HTR-8/SVneo (cell line): ENCODE data around the gene UBA1.

Source experiments
- DNase-seq: peaks from one replicate; pipeline ENCODE4 v3.0.0; 2011; ENCODE audit warnings: low spot score, mixed read lengths; ENCODE audit not compliant: insufficient read length
- FAIRE-seq: peaks from 2 replicates; lab custom pipeline; 2011; peaks lifted over from hg19 to GRCh38; lab: Jason Lieb, UNC

Gene UBA1

GRCh38 chrX:47193475-47194193 is at the start of gene UBA1:
Gene UBA1 (plus strand): TSS chrX:47193829. CDS start chrX:47198803, 4,974 bp downstream.
- FAIRE-seq (peak; percentile 91), DNase-seq (peak; percentile 65)

- no peak for FAIRE-seq
- no peak for DNase-seq
Measured at GRCh38 chrX:47143894-47144625, 49.6 kb upstream of the UBA1 start.

- DNase-seq (peak; percentile 72), FAIRE-seq (no peak)
Measured at GRCh38 chrX:47144626-47145394, 48.8 kb upstream of the UBA1 start, which contains the start of the genes NDUFB11 and RBM10. Gene NDUFB11 (minus strand): TSS chrX:47144702. CDS start chrX:47144679, 23 bp downstream. Gene RBM10 (plus strand): TSS chrX:47145221. CDS start chrX:47147482, 2,261 bp downstream.

DNA sequence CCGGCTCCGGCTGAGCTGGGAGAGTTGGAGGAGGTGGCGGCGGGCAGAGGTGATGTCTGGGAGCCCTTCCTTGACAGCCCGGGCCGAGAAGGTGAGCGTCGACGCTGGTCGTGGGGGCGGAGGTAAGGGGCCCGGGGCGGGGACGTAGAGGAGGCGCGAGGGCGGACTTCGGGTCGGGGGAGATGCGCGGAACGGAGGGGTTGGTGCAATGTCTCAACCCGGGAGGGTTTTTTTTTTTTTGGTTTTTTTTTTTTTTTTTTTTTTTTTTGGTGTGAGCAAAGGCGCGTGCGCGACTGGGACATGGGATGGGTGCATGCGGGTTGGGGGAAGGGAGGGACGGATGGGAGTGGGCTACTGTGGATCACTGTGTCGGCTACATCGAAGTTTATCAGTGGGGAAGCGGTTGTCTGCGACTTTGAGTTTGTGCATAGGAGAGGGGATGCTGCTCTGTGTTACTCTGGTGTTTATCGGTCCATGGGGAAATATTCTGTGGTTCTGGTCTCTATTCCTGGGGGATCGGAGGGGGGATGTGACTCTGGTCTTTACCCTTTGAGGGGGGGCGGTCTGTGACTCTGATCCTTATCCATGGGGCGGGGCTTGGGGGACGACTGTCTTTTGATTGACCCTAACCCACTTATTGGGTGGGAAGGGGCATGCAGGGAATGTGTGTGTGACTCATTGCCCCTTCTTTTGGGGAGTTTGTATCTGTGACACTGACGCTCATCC is 48.1 kb upstream of the UBA1 start:
- DNase-seq (no peak), FAIRE-seq (no peak)

GRCh38 chrX:47146121-47146935 is 47.3 kb upstream of the UBA1 start:
- no peak for FAIRE-seq
- DNase-seq, result no peak

GRCh38 chrX:47146936-47147859 is 46.4 kb upstream of the UBA1 start:
- DNase-seq, result no peak
- no peak for FAIRE-seq

DNA sequence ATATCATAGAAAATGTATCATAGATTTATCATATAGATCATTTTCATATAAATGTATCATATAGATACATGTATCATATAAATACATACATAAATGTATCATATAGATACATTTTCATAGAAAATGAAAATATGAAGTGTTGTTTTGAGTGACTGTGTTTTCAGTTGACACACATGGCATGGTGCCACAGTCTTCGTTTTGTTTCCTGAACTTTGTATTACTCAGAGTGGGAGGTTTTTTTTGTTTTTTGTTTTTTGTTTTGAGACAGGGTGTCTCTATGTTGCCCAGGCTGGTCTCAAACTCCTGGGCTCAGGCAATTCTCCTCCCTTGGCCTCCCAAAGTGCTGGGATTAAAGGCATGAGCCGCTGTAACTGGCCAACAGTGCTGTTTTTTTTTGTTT is 44.7 kb upstream of the UBA1 start:
- DNase-seq (no peak), FAIRE-seq (no peak)

GRCh38 chrX:47151435-47151834 is 42.2 kb upstream of the UBA1 start:
- FAIRE-seq, result no peak
- no peak for DNase-seq

GRCh38 chrX:47156611-47157520 is 36.8 kb upstream of the UBA1 start:
- DNase-seq (no peak), FAIRE-seq (no peak)

DNA sequence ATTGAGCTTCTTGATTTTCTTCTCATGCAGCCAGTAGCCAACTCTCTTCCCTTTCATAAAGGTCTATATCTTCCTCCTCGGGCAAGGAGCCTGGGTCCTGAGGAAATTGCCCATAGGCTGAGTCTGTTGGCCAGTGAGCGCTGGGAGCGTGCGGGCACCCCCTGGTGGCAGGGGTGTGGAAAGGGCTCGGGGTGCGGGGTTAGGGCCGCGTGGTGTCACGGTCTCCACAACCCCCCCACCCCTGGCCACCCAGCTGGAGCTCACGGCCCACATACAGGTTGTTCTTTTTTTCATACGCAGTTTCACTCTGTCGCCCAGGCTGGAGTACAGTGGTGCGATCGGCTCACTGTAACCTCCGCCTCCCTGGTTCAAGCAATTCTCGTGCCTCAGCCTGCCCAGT is 35.5 kb upstream of the UBA1 start:
- FAIRE-seq (no peak), DNase-seq (no peak)

GRCh38 chrX:47158781-47159180 is 34.8 kb upstream of the UBA1 start:
- FAIRE-seq, result no peak
- DNase-seq, result no peak

DNA sequence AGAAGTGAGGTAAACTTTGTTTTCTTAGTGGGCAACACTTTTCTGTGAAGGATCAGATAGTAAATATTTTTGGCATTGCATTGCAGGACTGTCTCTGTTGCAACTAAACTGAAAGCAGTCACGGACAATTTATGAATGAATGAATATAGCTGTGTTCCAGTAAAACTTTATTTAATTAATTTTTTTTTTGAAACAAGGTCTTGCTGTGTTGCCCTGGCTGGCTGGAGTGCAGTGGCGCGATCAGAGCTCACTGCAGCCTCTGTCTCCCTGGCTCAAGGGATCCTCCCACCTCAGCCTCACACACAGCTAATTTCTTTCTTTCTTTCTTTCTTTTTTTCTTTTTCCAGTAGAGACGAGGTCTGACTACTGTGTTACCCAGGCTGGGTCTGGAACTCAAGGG is 32.8 kb upstream of the UBA1 start:
- FAIRE-seq (no peak), DNase-seq (no peak)

DNA sequence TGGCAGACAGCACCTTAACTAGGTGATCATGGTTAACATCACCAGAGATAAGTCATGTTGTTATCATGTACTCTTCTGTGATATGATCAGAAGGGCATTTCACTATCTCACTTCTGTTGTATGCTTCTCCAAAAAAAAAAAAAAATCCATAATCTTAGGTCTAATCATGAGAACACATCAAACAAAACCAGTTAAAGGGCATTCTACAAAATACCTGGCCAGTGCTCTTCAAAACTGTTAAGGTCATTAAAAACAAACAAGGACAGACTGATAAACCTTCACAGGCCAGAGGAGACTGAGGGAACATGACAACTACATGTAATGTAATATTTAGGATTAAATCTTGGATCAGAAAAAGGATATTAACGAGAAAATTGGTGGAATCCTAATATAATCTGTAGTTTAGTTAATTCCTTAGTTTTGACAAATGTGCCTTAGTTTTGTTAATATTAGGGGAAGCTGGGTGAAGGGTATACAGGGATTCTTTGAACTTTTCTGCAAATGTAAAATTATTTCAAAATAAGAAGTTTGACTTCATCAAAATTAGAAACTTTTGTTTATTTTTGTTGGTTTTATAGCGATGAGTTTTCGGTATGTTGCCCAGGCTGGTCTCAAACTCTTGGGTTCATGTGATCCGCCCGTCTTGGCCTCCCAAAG is 30.6 kb upstream of the UBA1 start:
- DNase-seq (no peak), FAIRE-seq (no peak)

DNA sequence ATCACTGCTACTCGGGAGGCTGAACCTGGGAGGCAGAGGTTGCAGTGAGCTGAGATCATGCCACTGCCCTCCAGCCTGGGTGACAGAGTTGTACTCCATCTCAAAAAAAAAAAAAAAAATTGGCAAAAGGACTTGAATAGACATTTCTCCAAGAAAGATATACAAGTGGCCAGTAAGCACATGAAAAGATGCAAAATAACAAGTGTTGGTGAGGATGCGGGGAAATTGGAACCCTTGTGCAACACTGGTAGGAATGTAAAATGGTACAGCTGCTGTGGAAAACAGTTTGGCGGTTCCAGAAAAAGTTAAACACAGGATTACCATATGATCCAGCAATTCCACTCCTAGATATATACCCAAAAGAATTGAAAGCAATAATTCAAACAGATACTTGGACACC is 29.2 kb upstream of the UBA1 start:
- FAIRE-seq (no peak), DNase-seq (no peak)

- FAIRE-seq (no peak), DNase-seq (no peak)
Measured at GRCh38 chrX:47166126-47166525, 27.5 kb upstream of the UBA1 start.

DNA sequence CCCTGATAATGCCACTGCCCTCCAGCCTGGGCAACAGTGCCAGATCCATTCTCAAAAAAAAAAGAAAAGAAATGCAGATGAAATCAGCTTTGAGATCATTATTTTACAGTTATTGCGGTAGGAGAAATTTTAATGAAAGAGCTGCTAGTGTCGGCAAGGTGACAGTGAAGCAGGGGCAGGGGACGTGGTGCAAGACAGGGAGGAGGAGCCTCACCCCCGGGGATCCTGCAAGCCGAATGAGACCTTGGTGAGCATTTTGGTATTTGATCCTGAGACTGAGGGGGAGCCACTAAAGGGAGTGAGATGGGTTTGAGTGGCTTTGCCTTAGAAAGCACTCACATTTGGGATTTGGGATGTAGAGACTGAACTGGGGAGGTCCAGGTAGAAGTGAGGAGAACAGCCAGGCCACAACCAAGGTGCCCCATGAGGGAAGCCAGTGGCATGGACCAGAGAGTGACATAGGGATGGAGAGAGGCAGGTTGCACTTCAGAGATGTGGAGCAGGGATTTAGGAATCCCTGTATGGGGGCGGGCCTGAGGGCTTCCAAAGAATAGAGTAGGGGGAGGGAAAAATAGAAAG is 25.0 kb upstream of the UBA1 start:
- FAIRE-seq, result no peak
- no peak for DNase-seq
